HG02798 (cell line): Measurements from ENCODE around the gene SH2D6.
"Not testable (repeated sequence)": the region's sequence is repeated elsewhere in the genome, so short reads cannot be mapped to it uniquely, and the experiment has no call there.

Experiments used
- ATAC-seq: cut with Tn5 transposase; IDR thresholded peaks from one replicate; pipeline ENCODE4 v1.9.1; 2021; ENCODE audit warnings: mild to moderate bottlenecking; ENCODE audit not compliant: unreplicated experiment, poor library complexity

The SH2D6 gene

GRCh38 chr2:85418132-85419008 is at the start of gene SH2D6:
Gene SH2D6 (plus strand): TSS chr2:85418714. CDS start chr2:85429466, 10,752 bp downstream.
- peak; percentile 86 for ATAC-seq

GRCh38 chr2:85368921-85369320 is 49.6 kb upstream of the SH2D6 start:
- no peak for ATAC-seq

GRCh38 chr2:85369500-85369899 is 49.0 kb upstream of the SH2D6 start:
- no peak for ATAC-seq

- no peak for ATAC-seq
These were observed 47.5 kb upstream of the SH2D6 start for GRCh38 chr2:85371045-85371444.

GRCh38 chr2:85376291-85377065 is 42.0 kb upstream of the SH2D6 start:
- ATAC-seq: no peak

- no peak for ATAC-seq
These were observed 41.4 kb upstream of the SH2D6 start for GRCh38 chr2:85377083-85377482.

- ATAC-seq: no peak
These were observed 40.3 kb upstream of the SH2D6 start for GRCh38 chr2:85378257-85378656.

- ATAC-seq: no peak
These were observed 38.5 kb upstream of the SH2D6 start for GRCh38 chr2:85380048-85380447.

GRCh38 chr2:85383151-85383550 is 35.4 kb upstream of the SH2D6 start:
- not testable (repeated sequence) for ATAC-seq

GRCh38 chr2:85383850-85384249 is 34.7 kb upstream of the SH2D6 start:
- ATAC-seq: no peak

- no peak for ATAC-seq
These were observed 32.8 kb upstream of the SH2D6 start for GRCh38 chr2:85385746-85386145.

- no peak for ATAC-seq
These were observed 30.8 kb upstream of the SH2D6 start for GRCh38 chr2:85387754-85388153.

GRCh38 chr2:85388878-85389538 is 29.5 kb upstream of the SH2D6 start:
- ATAC-seq: no peak

- no peak for ATAC-seq
These were observed 27.4 kb upstream of the SH2D6 start for GRCh38 chr2:85390941-85391669.

- ATAC-seq: no peak
These were observed 24.7 kb upstream of the SH2D6 start for GRCh38 chr2:85393836-85394235.

- no peak for ATAC-seq
These were observed 24.2 kb upstream of the SH2D6 start for GRCh38 chr2:85394261-85394681.

- no peak for ATAC-seq
These were observed 23.5 kb upstream of the SH2D6 start for GRCh38 chr2:85394976-85395375.

GRCh38 chr2:85395912-85396475 is 22.5 kb upstream of the SH2D6 start:
- no peak for ATAC-seq

GRCh38 chr2:85396531-85397470 is 21.7 kb upstream of the SH2D6 start:
- no peak for ATAC-seq
